Neural progenitor cell (in vitro differentiated cells): ENCODE measurements around the gene HOXC13. TPM values are rescaled to one million over a fixed set of nuclear protein-coding genes. Genes with fewer than 3 reads are reported as not detected.

Experiments
- DNase-seq: peaks from one replicate; pipeline ENCODE4 v3.0.0-alpha.2; 2016; ENCODE audit warnings: low spot score
- H2AFZ ChIP-seq: fragments of 200-600 bp; sonication (generic); replicated peaks from 2 replicates; pipeline ENCODE4 v1.6.1; 2016; ENCODE audit warnings: antibody characterized with exemption
- H3F3A ChIP-seq: fragments of 200-600 bp; sonication (generic); 2 replicates; pipeline ENCODE4 v1.6.1; 2016; ENCODE audit warnings: antibody characterized with exemption, low read depth
- H3K27ac ChIP-seq: fragments of 200-600 bp; sonication (generic); 2 replicates; pipeline ENCODE4 v1.5.1; 2016; ENCODE audit warnings: mild to moderate bottlenecking
- H3K27me3 ChIP-seq: fragments of 200-600 bp; sonication (generic); 2 replicates; pipeline ENCODE4 v1.6.1; 2016; ENCODE audit warnings: mild to moderate bottlenecking, moderate library complexity
- H3K36me3 ChIP-seq: fragments of 200-600 bp; sonication (generic); 2 replicates; pipeline ENCODE4 v1.5.1; 2016
- H3K4me1 ChIP-seq: fragments of 200-600 bp; sonication (generic); 2 replicates; pipeline ENCODE4 v1.6.1; 2016; ENCODE audit warnings: mixed run types
- H3K4me2 ChIP-seq: fragments of 200-600 bp; sonication (generic); 2 replicates; pipeline ENCODE4 v1.6.1; 2016
- H3K4me3 ChIP-seq: fragments of 200-600 bp; sonication (generic); 2 replicates; pipeline ENCODE4 v1.5.1; 2016
- H3K79me2 ChIP-seq: fragments of 200-600 bp; sonication (generic); 2 replicates; pipeline ENCODE4 v1.6.1; 2016; ENCODE audit warnings: low read depth
- H3K9ac ChIP-seq: fragments of 200-600 bp; sonication (generic); 2 replicates; pipeline ENCODE4 v1.6.1; 2016
- H3K9me3 ChIP-seq: fragments of 200-600 bp; sonication (generic); 2 replicates; pipeline ENCODE4 v1.5.1; 2016; ENCODE audit warnings: low read depth
- H4K20me1 ChIP-seq: fragments of 200-600 bp; sonication (generic); 2 replicates; pipeline ENCODE4 v1.6.1; 2016; ENCODE audit warnings: low read depth
- H3K27ac Mint-ChIP-seq: 3 replicates; pipeline ENCODE4 v1.8.0; 2021; ENCODE audit warnings: mixed read lengths
- H3K27me3 Mint-ChIP-seq: 2 replicates; pipeline ENCODE4 v1.8.0; 2022; ENCODE audit warnings: low read depth, mild to moderate bottlenecking, inconsistent platforms, moderate library complexity, mixed read lengths; ENCODE audit not compliant: insufficient read depth
- H3K36me3 Mint-ChIP-seq: 3 replicates; pipeline ENCODE4 v1.8.0; 2021; ENCODE audit warnings: mixed read lengths
- H3K4me1 Mint-ChIP-seq: 3 replicates; pipeline ENCODE4 v1.8.0; 2021; ENCODE audit warnings: mixed read lengths
- H3K4me3 Mint-ChIP-seq: 3 replicates; pipeline ENCODE4 v1.8.0; 2021; ENCODE audit warnings: mild to moderate bottlenecking, moderate library complexity, mixed read lengths
- H3K9me3 Mint-ChIP-seq: 3 replicates; pipeline ENCODE4 v1.8.0; 2020; ENCODE audit warnings: mixed read lengths
- CTCF ChIP-seq: fragments of 200-600 bp; sonication (generic); IDR thresholded peaks from 2 replicates; pipeline ENCODE4 v1.5.1; 2017; ENCODE audit warnings: antibody characterized with exemption, mild to moderate bottlenecking
- EZH2 ChIP-seq: fragments of 200-600 bp; sonication (generic); IDR thresholded peaks from 2 replicates; pipeline ENCODE4 v1.6.1; 2017; ENCODE audit warnings: antibody characterized with exemption, mild to moderate bottlenecking, moderate library complexity
- EZH2phosphoT487 ChIP-seq: fragments of 200-600 bp; sonication (generic); IDR thresholded peaks from 2 replicates; pipeline ENCODE4 v1.6.1; 2017; ENCODE audit warnings: antibody characterized with exemption
- total RNA-seq: library from RNA; depleted of rRNA; stranded (reverse); fragments of >200 nt; gene quantifications from 2 replicates; pipeline ENCODE4 v1.2.3, GENCODE V29; 2015; ENCODE audit warnings: low replicate concordance

HOXC13 gene
- total RNA-seq, 1 donor from 2014 or later = not detected

GRCh38 chr12:53953831-53954693, 15.4 kb downstream of the HOXC13 start:
- Histone ChIP-seq H3K4me3 (no peak overlapping the region), H2AFZ (no peak overlapping the region), H4K20me1 (peaks cover 67% of the 10 kb centered on the region), H3K4me1 (no peaks in the 10 kb centered on the region), H3K36me3 (no peaks in the 10 kb centered on the region), H3K4me2 (no peak overlapping the region), H3K9ac (no peak overlapping the region), H3K27ac (no peak overlapping the region), H3F3A (peaks cover 5% of the 10 kb centered on the region), H3K27me3 (peaks cover 100% of the 10 kb centered on the region), H3K9me3 (no peaks in the 10 kb centered on the region), H3K79me2 (no peaks in the 10 kb centered on the region)
- TF ChIP-seq EZH2 = no peak
- no peak for TF ChIP-seq CTCF
- TF ChIP-seq EZH2phosphoT487 = no peak
- no peak overlapping the region for H3K27ac Mint-ChIP-seq
- peaks cover 95% of the 10 kb centered on the region for H3K27me3 Mint-ChIP-seq
- H3K9me3 Mint-ChIP-seq = peaks cover 6% of the 10 kb centered on the region
- H3K4me1 Mint-ChIP-seq = no peaks in the 10 kb centered on the region
- no peaks in the 10 kb centered on the region for H3K36me3 Mint-ChIP-seq
- H3K4me3 Mint-ChIP-seq = no peak overlapping the region
- DNase-seq = no peak

- H3K4me2 ChIP-seq = no peak within 1 kb of the TSS
- H3K36me3 ChIP-seq = no peaks in the 10 kb centered on the region
- H3K9ac ChIP-seq = no peak within 1 kb of the TSS
- Mint-ChIP-seq H3K9me3 (peaks cover 6% of the 10 kb centered on the region), H3K27ac (no peak within 1 kb of the TSS), H3K27me3 (peaks cover 95% of the 10 kb centered on the region), H3K4me3 (no peak within 1 kb of the TSS), H3K4me1 (no peaks in the 10 kb centered on the region), H3K36me3 (no peaks in the 10 kb centered on the region)
- TF ChIP-seq EZH2 = no peak
- no peak within 1 kb of the TSS for H3K27ac ChIP-seq
- H3K27me3 ChIP-seq = peaks cover 100% of the 10 kb centered on the region
- DNase-seq = no peak
- H4K20me1 ChIP-seq = peaks cover 69% of the 10 kb centered on the region
- H3F3A ChIP-seq = peaks cover 5% of the 10 kb centered on the region
- H3K79me2 ChIP-seq = no peaks in the 10 kb centered on the region
- no peak within 1 kb of the TSS for H2AFZ ChIP-seq
- no peaks in the 10 kb centered on the region for H3K4me1 ChIP-seq
- H3K4me3 ChIP-seq = no peak within 1 kb of the TSS
- H3K9me3 ChIP-seq = no peaks in the 10 kb centered on the region
Observed at GRCh38 chr12:53954694-53955035, 16.0 kb downstream of the HOXC13 start, which contains the start of gene HOXC12. Gene HOXC12 (plus strand): TSS chr12:53954903. CDS start chr12:53954930, 27 bp downstream.

- Histone ChIP-seq H3K27ac (no peak overlapping the region), H4K20me1 (peaks cover 68% of the 10 kb centered on the region), H3K4me3 (no peak overlapping the region), H2AFZ (no peak overlapping the region), H3K4me2 (no peak overlapping the region), H3K79me2 (no peaks in the 10 kb centered on the region), H3F3A (peaks cover 5% of the 10 kb centered on the region), H3K36me3 (no peaks in the 10 kb centered on the region), H3K4me1 (no peaks in the 10 kb centered on the region), H3K27me3 (peaks cover 100% of the 10 kb centered on the region), H3K9me3 (no peaks in the 10 kb centered on the region), H3K9ac (no peak overlapping the region)
- no peaks in the 10 kb centered on the region for H3K4me1 Mint-ChIP-seq
- H3K4me3 Mint-ChIP-seq = no peak overlapping the region
- TF ChIP-seq EZH2phosphoT487 (peak; percentile 94), CTCF (no peak), EZH2 (peak; percentile 99)
- peaks cover 95% of the 10 kb centered on the region for H3K27me3 Mint-ChIP-seq
- peaks cover 8% of the 10 kb centered on the region for H3K9me3 Mint-ChIP-seq
- DNase-seq = peak; percentile 57
- H3K27ac Mint-ChIP-seq = no peak overlapping the region
- no peaks in the 10 kb centered on the region for H3K36me3 Mint-ChIP-seq
Observed at GRCh38 chr12:53955036-53955775, 16.6 kb downstream of the HOXC13 start.
